PC-3 (cell line): ENCODE results near the gene PTPRR. TPM values are rescaled to one million over a fixed set of nuclear protein-coding genes. Genes with fewer than 3 reads are reported as not detected.

ENCODE experiments used
- ATAC-seq: fragments of 200-7000 bp; cut with Tn5 transposase; 2 replicates; pipeline ENCODE4 v1.9.1; 2020; ENCODE audit warnings: mild to moderate bottlenecking, moderate library complexity
- BruUV-seq: library from RNA; stranded (reverse); fragments of 400-500 nt; replicated peaks from 2 replicates; lab custom pipeline; 2021; lab: Mats Ljungman, UMichigan
- CTCF ChIA-PET: fragments of 300-600 bp; sonication (Branson Sonifier 250); formaldehyde crosslinking; loops from one replicate; lab custom pipeline; 2022; ENCODE audit warnings: antibody characterized with exemption; lab: Charles Lee
- POLR2A ChIA-PET: fragments of 300-600 bp; sonication (Branson Sonifier 250); formaldehyde crosslinking; loops from one replicate; lab custom pipeline; 2022; ENCODE audit warnings: antibody characterized with exemption; ENCODE audit not compliant: unreplicated experiment; lab: Charles Lee
- DNase-seq: peaks from one replicate; pipeline ENCODE4 v3.0.0-alpha.2; 2015
- H2AFZ ChIP-seq: fragments of 300-600 bp; sonication (generic); 2 replicates; pipeline ENCODE4 v1.6.0; 2016; ENCODE audit warnings: antibody characterized with exemption, low read length
- H3F3A ChIP-seq: fragments of 300-600 bp; sonication (generic); one replicate; pipeline ENCODE4 v1.6.0; 2017; ENCODE audit warnings: antibody characterized with exemption, low read length, control low read depth, mild to moderate bottlenecking; ENCODE audit not compliant: unreplicated experiment
- H3K27ac ChIP-seq: fragments of 300-600 bp; sonication (generic); 2 replicates; pipeline ENCODE4 v1.5.1; 2016; ENCODE audit warnings: mild to moderate bottlenecking, low read length
- H3K27me3 ChIP-seq: fragments of 300-600 bp; sonication (generic); 2 replicates; pipeline ENCODE4 v1.6.1; 2016; ENCODE audit warnings: low read length, mixed read lengths
- H3K36me3 ChIP-seq: fragments of 300-600 bp; sonication (generic); 2 replicates; pipeline ENCODE4 v1.6.1; 2016; ENCODE audit warnings: low read depth, mixed run types, low read length, mixed read lengths
- H3K4me1 ChIP-seq: fragments of 300-600 bp; sonication (generic); 2 replicates; pipeline ENCODE4 v1.5.1; 2016; ENCODE audit warnings: low read length; ENCODE audit not compliant: insufficient read depth
- H3K4me2 ChIP-seq: fragments of 300-600 bp; sonication (generic); 2 replicates; pipeline ENCODE4 v1.6.0; 2016; ENCODE audit warnings: low read length
- H3K4me3 ChIP-seq: fragments of 300-600 bp; sonication (generic); 2 replicates; pipeline ENCODE4 v1.5.1; 2016; ENCODE audit warnings: mild to moderate bottlenecking, low read length, mixed read lengths
- H3K79me2 ChIP-seq: fragments of 300-600 bp; sonication (generic); 2 replicates; pipeline ENCODE4 v1.6.1; 2017; ENCODE audit warnings: low read length, mixed read lengths
- H3K9ac ChIP-seq: fragments of 300-600 bp; sonication (generic); 2 replicates; pipeline ENCODE4 v1.6.0; 2016; ENCODE audit warnings: mild to moderate bottlenecking, low read length
- H3K9me2 ChIP-seq: fragments of 300-600 bp; sonication (generic); replicated peaks from 2 replicates; pipeline ENCODE4 v1.6.1; 2016; ENCODE audit warnings: mixed run types, low read length, mixed read lengths
- H3K9me3 ChIP-seq: fragments of 300-600 bp; sonication (generic); 2 replicates; pipeline ENCODE4 v1.6.1; 2016; ENCODE audit warnings: low read length, mixed read lengths
- H4K20me1 ChIP-seq: fragments of 300-600 bp; sonication (generic); 2 replicates; pipeline ENCODE4 v1.6.1; 2016; ENCODE audit warnings: low read length, mixed read lengths
- EZH2 ChIP-seq: fragments of 300-600 bp; sonication (generic); IDR thresholded peaks from one replicate; pipeline ENCODE4 v1.6.1; 2017; ENCODE audit warnings: antibody characterized with exemption, mild to moderate bottlenecking, low read length; ENCODE audit not compliant: unreplicated experiment
- EZH2phosphoT487 ChIP-seq: fragments of 300-600 bp; sonication (generic); IDR thresholded peaks from 2 replicates; pipeline ENCODE4 v1.6.1; 2018; ENCODE audit warnings: mild to moderate bottlenecking, antibody characterized with exemption, low read length, borderline replicate concordance
- intact Hi-C: fragments of 100-400 bp; cut with micrococcal nuclease; formaldehyde crosslinking; loops from 2 replicates; pipeline ENCODE4 v1.9.0; 2023
- total RNA-seq: library from RNA; depleted of rRNA; stranded (reverse); fragments of >200 nt; gene quantifications from 2 replicates; pipeline ENCODE4 v1.2.3, GENCODE V29; 2014
- TF ChIP-seq, protein P1 (sequence below): fragments of 300-600 bp; sonication (generic); conservative IDR thresholded peaks from 2 replicates; pipeline ENCODE4 v1.5.1; 2017; ENCODE audit warnings: antibody characterized with exemption, low read depth, mild to moderate bottlenecking, low read length

The PTPRR gene
- total RNA-seq, 1 experiment from 2014 or later = 3.1 TPM

DNA sequence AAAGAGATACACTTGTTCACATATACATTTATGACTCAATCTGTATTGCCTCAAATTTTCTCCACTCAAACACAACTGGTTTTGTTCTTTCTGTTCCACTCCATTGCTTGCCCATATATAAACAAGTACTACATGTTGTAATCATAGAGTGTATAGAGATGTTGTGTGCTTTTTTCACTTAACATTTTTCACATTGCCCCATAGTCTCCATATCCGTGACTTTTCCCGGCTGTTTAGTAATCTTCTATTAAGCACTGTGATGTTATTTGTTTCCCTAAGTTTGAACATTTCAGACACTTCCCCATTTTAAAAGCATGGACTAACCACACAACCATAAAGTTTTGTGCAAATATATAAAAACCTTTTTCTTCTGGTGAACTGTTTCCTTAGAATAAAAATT is 45.5 kb upstream of the PTPRR start:
- no peaks in the 10 kb centered on the region for H3K9me3 ChIP-seq
- no peaks in the 10 kb centered on the region for H3K9me2 ChIP-seq
- TF ChIP-seq EZH2phosphoT487 (no peak), EZH2 (no peak)
- TF ChIP-seq, protein P1, sequence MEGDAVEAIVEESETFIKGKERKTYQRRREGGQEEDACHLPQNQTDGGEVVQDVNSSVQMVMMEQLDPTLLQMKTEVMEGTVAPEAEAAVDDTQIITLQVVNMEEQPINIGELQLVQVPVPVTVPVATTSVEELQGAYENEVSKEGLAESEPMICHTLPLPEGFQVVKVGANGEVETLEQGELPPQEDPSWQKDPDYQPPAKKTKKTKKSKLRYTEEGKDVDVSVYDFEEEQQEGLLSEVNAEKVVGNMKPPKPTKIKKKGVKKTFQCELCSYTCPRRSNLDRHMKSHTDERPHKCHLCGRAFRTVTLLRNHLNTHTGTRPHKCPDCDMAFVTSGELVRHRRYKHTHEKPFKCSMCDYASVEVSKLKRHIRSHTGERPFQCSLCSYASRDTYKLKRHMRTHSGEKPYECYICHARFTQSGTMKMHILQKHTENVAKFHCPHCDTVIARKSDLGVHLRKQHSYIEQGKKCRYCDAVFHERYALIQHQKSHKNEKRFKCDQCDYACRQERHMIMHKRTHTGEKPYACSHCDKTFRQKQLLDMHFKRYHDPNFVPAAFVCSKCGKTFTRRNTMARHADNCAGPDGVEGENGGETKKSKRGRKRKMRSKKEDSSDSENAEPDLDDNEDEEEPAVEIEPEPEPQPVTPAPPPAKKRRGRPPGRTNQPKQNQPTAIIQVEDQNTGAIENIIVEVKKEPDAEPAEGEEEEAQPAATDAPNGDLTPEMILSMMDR = no peak
- H3K4me2 ChIP-seq = no peak overlapping the region
- POLR2A ChIA-PET = no interaction called here
- H2AFZ ChIP-seq = no peak overlapping the region
- no peaks in the 10 kb centered on the region for H4K20me1 ChIP-seq
- no peak for ATAC-seq
- H3K4me3 ChIP-seq = no peak overlapping the region
- intact Hi-C loops = no loop called here
- H3K79me2 ChIP-seq = no peaks in the 10 kb centered on the region
- H3K27me3 ChIP-seq = no peaks in the 10 kb centered on the region
- H3K4me1 ChIP-seq = peaks cover 7% of the 10 kb centered on the region
- no peak overlapping the region for H3K27ac ChIP-seq
- H3K9ac ChIP-seq = no peak overlapping the region
- DNase-seq = no peak
- CTCF ChIA-PET = no interaction called here
- H3F3A ChIP-seq = no peaks in the 10 kb centered on the region
- BruUV-seq = no TSS peak
- H3K36me3 ChIP-seq = no peaks in the 10 kb centered on the region

DNA sequence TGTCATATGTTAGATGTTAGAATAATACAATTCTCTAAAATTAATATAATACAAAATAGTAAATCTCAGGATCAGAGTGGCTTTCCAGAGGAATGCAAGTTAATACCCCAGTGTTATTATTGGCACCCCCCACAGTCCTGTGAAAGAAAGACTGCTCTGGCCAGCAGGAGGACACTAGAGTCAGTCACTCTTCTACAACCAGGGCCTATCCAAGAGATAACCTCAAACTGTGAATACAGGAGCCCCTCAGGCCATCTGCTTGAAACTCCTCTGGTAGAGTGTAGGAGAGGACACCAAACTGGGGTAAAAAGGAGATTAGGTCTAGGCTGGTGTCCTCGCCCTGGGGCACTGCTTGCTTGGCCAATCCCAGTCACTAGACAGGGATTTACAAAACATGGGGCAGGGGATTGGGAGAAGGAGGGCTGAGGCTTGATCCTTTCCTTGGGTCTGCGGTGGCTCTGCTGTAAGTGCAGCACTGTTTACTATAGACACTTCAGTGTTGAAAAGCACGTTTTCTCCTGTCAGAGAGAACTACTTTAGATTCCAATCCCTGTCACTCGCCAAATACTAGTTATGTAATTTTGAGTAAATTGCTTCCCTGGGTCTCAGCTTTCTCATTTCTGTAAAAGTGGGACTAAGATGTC is 44.5 kb upstream of the PTPRR start:
- intact Hi-C loops = no loop called here

DNA sequence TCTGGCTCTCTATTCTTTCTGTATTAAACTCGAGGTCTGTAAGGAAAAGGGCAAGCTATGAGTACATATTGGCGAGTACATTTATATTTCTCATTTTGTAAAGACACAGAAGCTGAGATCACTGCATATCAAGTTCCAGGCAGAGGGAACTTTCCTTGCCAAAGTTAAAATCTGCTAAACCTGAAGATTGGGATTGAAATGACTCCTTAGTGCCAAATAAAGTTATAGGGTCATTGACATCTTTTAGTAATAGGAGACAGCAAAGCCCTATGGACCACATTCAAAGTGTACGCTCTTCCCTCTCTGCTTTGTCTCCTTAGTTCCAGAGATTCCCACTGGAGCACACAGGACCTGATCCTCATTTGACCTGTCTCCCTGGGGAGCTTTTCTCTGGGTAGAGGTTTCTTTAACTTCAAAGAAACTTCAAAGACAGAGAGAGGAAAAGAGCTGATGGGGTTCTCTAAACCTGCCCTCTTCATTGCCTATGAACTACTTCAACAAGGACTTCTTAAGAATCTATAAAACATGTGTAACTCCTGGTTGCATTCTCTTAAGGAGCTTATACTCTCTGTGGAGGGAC is 42.6 kb upstream of the PTPRR start:
- no peak for DNase-seq
- H3K9ac ChIP-seq = no peak overlapping the region
- BruUV-seq = no TSS peak
- H3K79me2 ChIP-seq = no peaks in the 10 kb centered on the region
- no peaks in the 10 kb centered on the region for H3K36me3 ChIP-seq
- H3F3A ChIP-seq = no peaks in the 10 kb centered on the region
- ChIA-PET POLR2A (no interaction called here), CTCF (no interaction called here)
- H3K27me3 ChIP-seq = no peaks in the 10 kb centered on the region
- TF ChIP-seq EZH2phosphoT487 = no peak
- no peak for TF ChIP-seq EZH2
- TF ChIP-seq, protein P1 = no peak
- no peaks in the 10 kb centered on the region for H3K4me1 ChIP-seq
- H3K4me3 ChIP-seq = no peak overlapping the region
- H4K20me1 ChIP-seq = no peaks in the 10 kb centered on the region
- H3K9me3 ChIP-seq = no peaks in the 10 kb centered on the region
- H2AFZ ChIP-seq = no peak overlapping the region
- no peak for ATAC-seq
- no peaks in the 10 kb centered on the region for H3K9me2 ChIP-seq
- no peak overlapping the region for H3K4me2 ChIP-seq
- intact Hi-C loops = no loop called here
- no peak overlapping the region for H3K27ac ChIP-seq

More for the DNA sequence above, 44.5 kb upstream of the PTPRR start:
- Histone ChIP-seq H3K4me1 (no peaks in the 10 kb centered on the region), H3K27me3 (no peaks in the 10 kb centered on the region), H3K9me3 (no peaks in the 10 kb centered on the region), H3K36me3 (no peaks in the 10 kb centered on the region), H3K4me2 (no peak overlapping the region), H3F3A (no peaks in the 10 kb centered on the region), H3K9ac (no peak overlapping the region), H3K27ac (no peak overlapping the region), H3K4me3 (no peak overlapping the region), H2AFZ (no peak overlapping the region), H4K20me1 (no peaks in the 10 kb centered on the region), H3K9me2 (no peaks in the 10 kb centered on the region), H3K79me2 (no peaks in the 10 kb centered on the region)
- POLR2A ChIA-PET = no interaction called here
- DNase-seq = no peak
- CTCF ChIA-PET = interaction anchor here (0.6 kb wide), 1 partner anchor 48 kb away, joined by 3 read pairs; no protein-coding TSS in a partner anchor
- TF ChIP-seq, protein P1 = no peak
- no peak for ATAC-seq
- no TSS peak for BruUV-seq
